GM13977 (cell line): ENCODE results near the gene F5.

ENCODE experiments used
- DNase-seq: peaks from one replicate; pipeline ENCODE4 v3.0.0; 2012; ENCODE audit warnings: low spot score
- in situ Hi-C: fragments of 300-500 bp; cut with MboI; formaldehyde crosslinking; loops from one replicate; pipeline ENCODE4 v1.12.0; 2022; ENCODE audit warnings: low sequenced_read_pairs, low pct_unique_long_range_greater_than_20kb, mixed read lengths, inconsistent platforms; ENCODE audit not compliant: unreplicated experiment
- TF ChIP-seq, protein P1 (sequence below): IDR thresholded peaks from 2 replicates; pipeline ENCODE4 v1.5.1; 2012; ENCODE audit warnings: mild to moderate bottlenecking, control low read depth; ENCODE audit not compliant: insufficient read depth; ENCODE audit errors: extremely low read depth, missing control alignments

The F5 gene

DNA sequence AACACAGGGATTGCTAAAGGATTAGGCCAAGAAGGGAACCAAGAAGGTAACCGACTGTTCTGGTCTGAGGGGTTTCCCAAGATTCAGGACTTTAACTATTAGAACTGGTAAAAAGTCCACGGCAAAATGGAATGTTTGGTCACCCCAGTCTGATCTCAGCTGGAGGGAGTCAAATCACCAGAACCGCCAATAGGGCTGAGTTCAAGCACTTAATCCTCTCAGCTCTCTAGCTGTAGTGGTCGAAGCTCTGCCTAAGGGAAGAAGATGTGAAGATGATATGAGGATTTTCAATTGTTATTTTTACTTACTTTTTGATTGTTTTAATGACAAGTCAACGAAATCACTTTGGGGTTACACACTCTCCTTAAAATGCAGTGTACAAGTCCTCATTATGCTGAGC is 29.1 kb downstream of the F5 start:
- no peak for DNase-seq
- in situ Hi-C loops = no loop called here
- TF ChIP-seq, protein P1, sequence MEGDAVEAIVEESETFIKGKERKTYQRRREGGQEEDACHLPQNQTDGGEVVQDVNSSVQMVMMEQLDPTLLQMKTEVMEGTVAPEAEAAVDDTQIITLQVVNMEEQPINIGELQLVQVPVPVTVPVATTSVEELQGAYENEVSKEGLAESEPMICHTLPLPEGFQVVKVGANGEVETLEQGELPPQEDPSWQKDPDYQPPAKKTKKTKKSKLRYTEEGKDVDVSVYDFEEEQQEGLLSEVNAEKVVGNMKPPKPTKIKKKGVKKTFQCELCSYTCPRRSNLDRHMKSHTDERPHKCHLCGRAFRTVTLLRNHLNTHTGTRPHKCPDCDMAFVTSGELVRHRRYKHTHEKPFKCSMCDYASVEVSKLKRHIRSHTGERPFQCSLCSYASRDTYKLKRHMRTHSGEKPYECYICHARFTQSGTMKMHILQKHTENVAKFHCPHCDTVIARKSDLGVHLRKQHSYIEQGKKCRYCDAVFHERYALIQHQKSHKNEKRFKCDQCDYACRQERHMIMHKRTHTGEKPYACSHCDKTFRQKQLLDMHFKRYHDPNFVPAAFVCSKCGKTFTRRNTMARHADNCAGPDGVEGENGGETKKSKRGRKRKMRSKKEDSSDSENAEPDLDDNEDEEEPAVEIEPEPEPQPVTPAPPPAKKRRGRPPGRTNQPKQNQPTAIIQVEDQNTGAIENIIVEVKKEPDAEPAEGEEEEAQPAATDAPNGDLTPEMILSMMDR = no peak

DNA sequence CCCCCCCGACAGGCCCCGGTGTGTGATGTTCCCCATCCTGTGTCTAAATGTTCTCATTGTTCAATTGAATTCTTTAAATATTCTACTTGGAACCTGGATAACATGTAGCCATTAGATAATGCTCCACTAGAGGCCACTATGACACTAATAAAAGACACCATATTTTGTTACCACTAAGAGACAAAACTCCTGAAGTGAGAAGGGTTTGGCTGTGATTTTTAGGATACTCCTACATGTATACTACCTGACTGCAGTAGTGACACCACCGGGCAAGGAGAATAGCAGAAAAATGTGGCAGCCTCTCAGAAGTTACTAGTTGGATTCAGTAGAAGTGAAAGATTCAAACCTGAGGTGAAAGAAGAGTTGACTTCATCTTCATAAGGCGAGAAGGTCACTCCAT is 36.0 kb downstream of the F5 start:
- TF ChIP-seq, protein P1 = peak; percentile 62
- DNase-seq = peak; percentile 39
- in situ Hi-C loops = no loop called here

DNA sequence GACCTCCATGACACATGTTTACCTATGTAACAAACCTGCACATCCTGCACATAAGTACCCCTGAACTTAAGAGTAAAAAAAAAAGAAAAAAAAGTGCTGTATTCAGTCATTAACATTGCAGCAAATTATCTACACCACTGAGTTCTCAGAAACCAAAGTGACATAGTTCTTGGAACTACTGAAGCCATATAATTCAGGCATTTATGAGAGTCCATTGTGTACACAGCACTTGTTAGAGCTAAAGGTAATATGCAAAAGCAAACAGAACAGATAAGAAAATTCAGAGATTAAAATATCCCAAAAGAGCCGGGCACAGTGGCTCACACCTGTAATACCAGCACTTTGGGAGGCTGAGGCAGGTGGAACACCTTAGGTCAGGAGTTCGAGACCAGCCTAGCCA is 38.0 kb downstream of the F5 start:
- TF ChIP-seq, protein P1 = no peak
- DNase-seq = no peak
- in situ Hi-C loops = loop anchor here (10.0 to 25.0 kb wide), 2 partner anchors 83 to 936 kb away; no protein-coding TSS in a partner anchor

DNA sequence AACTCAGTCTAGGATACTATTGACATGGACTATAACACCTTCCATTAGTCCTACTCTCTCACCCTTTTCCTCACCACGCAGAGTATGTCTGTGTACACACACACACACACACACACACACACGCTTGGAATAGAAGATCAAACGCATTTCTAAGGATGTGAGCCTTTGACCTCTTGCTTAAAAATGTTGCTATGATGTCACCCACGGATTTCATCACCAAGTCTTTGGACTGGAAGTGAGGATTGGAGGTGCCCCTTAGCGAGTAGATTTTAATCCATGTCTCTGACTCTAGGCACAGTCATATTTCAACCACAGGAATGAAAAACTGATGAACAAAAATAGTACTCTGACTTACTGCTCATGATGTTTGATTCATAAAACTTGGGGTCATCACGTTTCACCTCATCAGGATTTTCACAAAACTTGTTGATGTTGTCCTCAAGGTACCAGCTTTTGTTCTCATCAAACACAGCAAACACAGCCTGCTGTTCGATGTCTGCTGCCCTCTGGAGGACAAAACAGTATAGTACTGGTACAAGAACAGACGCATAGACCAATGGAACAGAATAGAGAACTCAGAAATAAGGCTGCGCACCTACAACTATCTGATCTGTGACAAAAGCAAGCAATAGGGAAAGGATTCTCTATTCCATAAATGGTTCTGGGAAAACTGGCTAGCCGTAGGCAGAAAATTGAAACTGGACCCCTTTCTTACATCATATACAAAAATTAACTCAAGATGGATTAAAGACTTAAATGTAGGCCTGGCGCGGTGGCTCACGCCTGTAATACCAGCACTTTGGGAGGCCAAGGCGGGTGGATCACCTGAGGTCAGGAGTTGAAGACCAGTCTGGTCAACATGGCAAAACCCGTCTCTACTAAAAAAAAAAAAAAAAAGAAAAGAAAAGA is 39.9 kb downstream of the F5 start:
- TF ChIP-seq, protein P1 = peak; percentile 78
- DNase-seq = peak; percentile 11
- in situ Hi-C loops = loop anchor here (10.0 to 25.0 kb wide), 2 partner anchors 82 to 934 kb away; no protein-coding TSS in a partner anchor

DNA sequence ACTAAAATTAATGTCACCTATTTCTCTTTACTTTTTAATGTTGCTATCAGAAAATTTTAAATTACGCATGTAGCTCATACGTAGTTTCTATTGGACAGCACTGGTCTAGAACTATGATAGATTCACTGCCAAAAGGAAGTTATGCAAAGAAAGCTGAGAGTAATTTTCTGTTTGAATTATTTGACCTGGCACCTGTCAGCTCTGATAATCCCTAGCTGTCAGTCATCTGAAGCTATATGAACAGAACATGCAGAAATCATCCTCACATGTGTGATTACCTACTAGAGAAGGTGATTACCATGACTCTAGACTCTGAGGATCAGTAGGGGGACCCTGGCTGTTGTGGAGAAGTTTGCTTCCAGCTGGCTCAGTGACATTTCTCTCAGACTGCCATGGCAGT is 40.8 kb downstream of the F5 start:
- in situ Hi-C loops = loop anchor here (10.0 to 25.0 kb wide), 2 partner anchors 81 to 933 kb away; no protein-coding TSS in a partner anchor
- TF ChIP-seq, protein P1 = no peak
- no peak for DNase-seq

DNA sequence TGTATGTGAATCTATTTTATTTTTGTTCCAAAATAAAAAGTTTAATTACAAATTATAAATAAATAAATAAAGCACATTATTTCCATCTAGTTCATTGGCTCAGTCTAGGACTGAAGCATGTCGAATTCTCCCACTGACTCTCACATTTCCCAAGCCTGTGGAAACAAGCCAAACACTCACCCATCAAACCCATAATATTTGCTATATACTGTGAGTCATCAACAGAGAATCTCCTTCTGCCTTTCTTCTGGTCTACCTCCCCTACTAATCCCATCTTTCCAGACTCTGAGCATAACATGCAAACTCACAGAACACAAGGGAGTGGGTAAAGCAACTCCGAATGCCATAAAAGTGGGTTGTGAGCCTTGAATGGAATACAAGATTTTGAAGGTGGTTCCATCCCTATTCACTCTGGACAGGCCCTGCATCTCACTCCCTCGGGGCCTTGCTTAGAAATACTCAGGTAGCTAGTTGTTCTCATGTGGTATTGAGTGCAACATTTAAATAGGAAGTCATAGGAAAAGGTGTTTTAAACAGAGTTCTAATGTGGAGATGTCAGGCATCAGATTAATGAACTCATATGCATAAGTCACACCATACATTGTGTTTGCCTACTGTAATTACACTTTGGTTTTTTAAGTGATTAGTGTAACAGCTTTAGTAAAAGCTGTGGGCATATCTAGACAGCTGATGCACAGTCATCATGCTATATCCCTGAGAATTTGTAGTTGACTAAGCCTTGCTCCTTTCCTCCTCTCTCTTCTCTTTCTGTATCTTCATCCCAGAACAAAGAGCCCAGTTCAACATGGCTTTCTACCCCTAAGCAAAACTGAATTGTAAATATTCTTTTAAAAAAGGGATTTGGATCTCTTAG is 47.0 kb downstream of the F5 start:
- in situ Hi-C loops = loop anchor here (25.0 kb wide), 1 partner anchor 927 kb away; no protein-coding TSS in a partner anchor
- DNase-seq = no peak
- TF ChIP-seq, protein P1 = no peak
